Measurements from ENCODE around the gene PRKCB.

Gene PRKCB

DNA sequence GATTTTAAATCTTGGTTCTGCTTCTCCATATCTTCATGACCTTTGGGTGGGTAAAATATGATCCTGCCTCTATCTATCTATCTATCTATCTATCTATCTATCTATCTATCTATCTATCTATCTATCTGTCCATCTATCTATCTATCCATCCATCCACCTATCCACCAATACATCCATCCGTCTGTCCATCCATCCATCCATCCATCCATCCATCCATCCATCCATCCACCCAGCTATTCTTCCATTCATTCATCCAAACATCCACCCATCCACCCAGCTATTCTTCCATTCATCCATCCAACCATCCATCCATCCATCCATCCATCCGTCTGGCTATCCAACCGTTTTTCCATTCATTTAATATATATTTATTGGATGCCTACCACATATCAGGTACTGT is 11.5 kb downstream of the PRKCB start:
- no peak overlapping the region for H3K4me2 ChIP-seq (ENCODE audit: low read length)
- H3K27me3 ChIP-seq (ENCODE audit: control insufficient read depth, low read length) = no peaks in the 10 kb centered on the region
- no peaks in the 10 kb centered on the region for H3K79me2 ChIP-seq (ENCODE audit: control insufficient read depth, low read length)
- TF ChIP-seq, protein P1, sequence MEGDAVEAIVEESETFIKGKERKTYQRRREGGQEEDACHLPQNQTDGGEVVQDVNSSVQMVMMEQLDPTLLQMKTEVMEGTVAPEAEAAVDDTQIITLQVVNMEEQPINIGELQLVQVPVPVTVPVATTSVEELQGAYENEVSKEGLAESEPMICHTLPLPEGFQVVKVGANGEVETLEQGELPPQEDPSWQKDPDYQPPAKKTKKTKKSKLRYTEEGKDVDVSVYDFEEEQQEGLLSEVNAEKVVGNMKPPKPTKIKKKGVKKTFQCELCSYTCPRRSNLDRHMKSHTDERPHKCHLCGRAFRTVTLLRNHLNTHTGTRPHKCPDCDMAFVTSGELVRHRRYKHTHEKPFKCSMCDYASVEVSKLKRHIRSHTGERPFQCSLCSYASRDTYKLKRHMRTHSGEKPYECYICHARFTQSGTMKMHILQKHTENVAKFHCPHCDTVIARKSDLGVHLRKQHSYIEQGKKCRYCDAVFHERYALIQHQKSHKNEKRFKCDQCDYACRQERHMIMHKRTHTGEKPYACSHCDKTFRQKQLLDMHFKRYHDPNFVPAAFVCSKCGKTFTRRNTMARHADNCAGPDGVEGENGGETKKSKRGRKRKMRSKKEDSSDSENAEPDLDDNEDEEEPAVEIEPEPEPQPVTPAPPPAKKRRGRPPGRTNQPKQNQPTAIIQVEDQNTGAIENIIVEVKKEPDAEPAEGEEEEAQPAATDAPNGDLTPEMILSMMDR (IDR thresholded peaks at IDR 0.05; ENCODE audit: low read depth, low read length, poor library complexity, severe bottlenecking) = no peak
- TF ChIP-seq EZH2phosphoT487 (IDR thresholded peaks at IDR 0.05; ENCODE audit: borderline replicate concordance, low read length) = no peak
- H3K9me2 ChIP-seq (replicated peaks; ENCODE audit: control insufficient read depth, low read length) = no peaks in the 10 kb centered on the region
- H3K27ac ChIP-seq (ENCODE audit: low read depth, low read length) = no peak overlapping the region
- H3F3A ChIP-seq (ENCODE audit: control insufficient read depth, insufficient read depth) = peaks cover 8% of the 10 kb centered on the region
- H3K4me3 ChIP-seq (ENCODE audit: low read length) = no peak overlapping the region
- peaks cover 49% of the 10 kb centered on the region for H3K4me1 ChIP-seq (ENCODE audit: control insufficient read depth, low read length)
- peaks cover 5% of the 10 kb centered on the region; the same call in 1 of the 2 replicates for H3K9me3 ChIP-seq (ENCODE audit: control insufficient read depth, insufficient read depth, low read length)
- H4K20me1 ChIP-seq (ENCODE audit: control insufficient read depth, insufficient read depth, low read depth, low read length) = no peaks in the 10 kb centered on the region
- 0 out of 2 replicates have a peak, but pooled peaks cover 4% of the 10 kb centered on the region for H3K36me3 ChIP-seq (ENCODE audit: control insufficient read depth, low read length)

DNA sequence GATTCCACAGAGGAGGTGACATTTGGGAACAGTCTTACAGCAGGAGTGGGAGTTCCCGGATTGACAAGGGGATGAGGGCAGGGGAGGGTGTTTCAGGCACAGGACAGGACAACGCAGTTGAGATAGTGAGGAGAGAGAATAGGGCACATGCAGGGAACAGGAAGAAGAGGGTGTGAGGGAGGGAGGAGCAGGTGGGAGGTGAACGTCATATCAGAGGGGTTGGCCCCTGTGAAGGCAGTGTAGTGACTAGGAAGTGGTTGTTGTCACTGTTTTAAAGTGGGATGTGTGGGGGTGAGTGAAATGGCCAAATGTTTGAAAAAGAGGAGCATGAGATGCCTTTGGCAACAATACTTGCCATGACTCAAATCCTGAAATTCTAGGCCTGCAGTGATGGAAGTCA is 12.2 kb downstream of the PRKCB start:
- H4K20me1 ChIP-seq (ENCODE audit: control insufficient read depth, insufficient read depth, low read depth, low read length) = no peaks in the 10 kb centered on the region
- no peaks in the 10 kb centered on the region for H3K27me3 ChIP-seq (ENCODE audit: control insufficient read depth, low read length)
- H3K36me3 ChIP-seq (ENCODE audit: control insufficient read depth, low read length) = 0 out of 2 replicates have a peak, but pooled peaks cover 4% of the 10 kb centered on the region
- H3K9me3 ChIP-seq (ENCODE audit: control insufficient read depth, insufficient read depth, low read length) = peaks cover 5% of the 10 kb centered on the region; the same call in 1 of the 2 replicates
- H3F3A ChIP-seq (ENCODE audit: control insufficient read depth, insufficient read depth) = peaks cover 7% of the 10 kb centered on the region
- H3K79me2 ChIP-seq (ENCODE audit: control insufficient read depth, low read length) = no peaks in the 10 kb centered on the region
- peaks cover 47% of the 10 kb centered on the region for H3K4me1 ChIP-seq (ENCODE audit: control insufficient read depth, low read length)
- no peak for TF ChIP-seq EZH2phosphoT487 (IDR thresholded peaks at IDR 0.05; ENCODE audit: borderline replicate concordance, low read length)
- TF ChIP-seq, protein P1 (IDR thresholded peaks at IDR 0.05; ENCODE audit: low read depth, low read length, poor library complexity, severe bottlenecking) = no peak
- H3K9me2 ChIP-seq (replicated peaks; ENCODE audit: control insufficient read depth, low read length) = no peaks in the 10 kb centered on the region
- H3K4me3 ChIP-seq (ENCODE audit: low read length) = no peak overlapping the region
- H3K4me2 ChIP-seq (ENCODE audit: low read length) = 0 out of 2 replicates have a peak overlapping the region, but pooled peaks have one; percentile 4
- no peak overlapping the region for H3K27ac ChIP-seq (ENCODE audit: low read depth, low read length)

- H4K20me1 ChIP-seq (ENCODE audit: control insufficient read depth, insufficient read depth, low read depth, low read length) = no peaks in the 10 kb centered on the region
- no peaks in the 10 kb centered on the region for H3K27me3 ChIP-seq (ENCODE audit: control insufficient read depth, low read length)
- 0 out of 2 replicates have a peak, but pooled peaks cover 4% of the 10 kb centered on the region for H3K36me3 ChIP-seq (ENCODE audit: control insufficient read depth, low read length)
- H3K4me3 ChIP-seq (ENCODE audit: low read length) = no peak overlapping the region
- H3K4me1 ChIP-seq (ENCODE audit: control insufficient read depth, low read length) = peaks cover 43% of the 10 kb centered on the region
- no peaks in the 10 kb centered on the region for H3K9me2 ChIP-seq (replicated peaks; ENCODE audit: control insufficient read depth, low read length)
- no peak overlapping the region for H3K4me2 ChIP-seq (ENCODE audit: low read length)
- TF ChIP-seq, protein P1 (IDR thresholded peaks at IDR 0.05; ENCODE audit: low read depth, low read length, poor library complexity, severe bottlenecking) = no peak
- TF ChIP-seq EZH2phosphoT487 (IDR thresholded peaks at IDR 0.05; ENCODE audit: borderline replicate concordance, low read length) = no peak
- H3K27ac ChIP-seq (ENCODE audit: low read depth, low read length) = no peak overlapping the region
- H3K9me3 ChIP-seq (ENCODE audit: control insufficient read depth, insufficient read depth, low read length) = peaks cover 5% of the 10 kb centered on the region; the same call in 1 of the 2 replicates
- no peaks in the 10 kb centered on the region for H3K79me2 ChIP-seq (ENCODE audit: control insufficient read depth, low read length)
- H3F3A ChIP-seq (ENCODE audit: control insufficient read depth, insufficient read depth) = no peaks in the 10 kb centered on the region
Measured at GRCh38 chr16:23848958-23849357, 13.2 kb downstream of the PRKCB start.
